ENCODE data around the gene CNTNAP5. TPM values are rescaled to one million over a fixed set of nuclear protein-coding genes. Genes with fewer than 3 reads are reported as not detected.

Gene CNTNAP5
- total RNA-seq, 1 donor from 2014 or later, result not detected

GRCh38 chr2:124662946-124663644, 638.0 kb downstream of the CNTNAP5 start:
- no peak overlapping the region for H3K4me3 ChIP-seq (ENCODE audit: low read depth, low read length)
- no peak for DNase-seq (ENCODE audit: low read depth)
- H3K36me3 ChIP-seq (ENCODE audit: control insufficient read depth, insufficient read depth, low read length), result no peaks in the 10 kb centered on the region
- TF ChIP-seq CTCF (IDR thresholded peaks at IDR 0.05; ENCODE audit: insufficient read depth, low read length, poor library complexity, severe bottlenecking), result no peak
- H3K27me3 ChIP-seq (ENCODE audit: control insufficient read depth, insufficient read depth, low read length), result no peaks in the 10 kb centered on the region

- no peaks in the 10 kb centered on the region for H3K27me3 ChIP-seq (ENCODE audit: control insufficient read depth, insufficient read depth, low read length)
- no peak for TF ChIP-seq CTCF (IDR thresholded peaks at IDR 0.05; ENCODE audit: insufficient read depth, low read length, poor library complexity, severe bottlenecking)
- H3K4me3 ChIP-seq (ENCODE audit: low read depth, low read length), result no peak overlapping the region
- H3K36me3 ChIP-seq (ENCODE audit: control insufficient read depth, insufficient read depth, low read length), result no peaks in the 10 kb centered on the region
- DNase-seq (ENCODE audit: low read depth), result no peak
These were observed 638.5 kb downstream of the CNTNAP5 start for GRCh38 chr2:124663645-124663997.

- Histone ChIP-seq H3K4me3 (ENCODE audit: low read depth, low read length) (no peak overlapping the region), H3K27me3 (ENCODE audit: control insufficient read depth, insufficient read depth, low read length) (no peaks in the 10 kb centered on the region), H3K36me3 (ENCODE audit: control insufficient read depth, insufficient read depth, low read length) (no peaks in the 10 kb centered on the region)
- TF ChIP-seq CTCF (IDR thresholded peaks at IDR 0.05; ENCODE audit: insufficient read depth, low read length, poor library complexity, severe bottlenecking), result no peak
- DNase-seq (ENCODE audit: low read depth), result no peak
These were observed 639.3 kb downstream of the CNTNAP5 start for GRCh38 chr2:124664363-124664762.

- Histone ChIP-seq H3K36me3 (ENCODE audit: control insufficient read depth, insufficient read depth, low read length) (no peaks in the 10 kb centered on the region), H3K27me3 (ENCODE audit: control insufficient read depth, insufficient read depth, low read length) (no peaks in the 10 kb centered on the region), H3K4me3 (ENCODE audit: low read depth, low read length) (no peak overlapping the region)
- TF ChIP-seq CTCF (IDR thresholded peaks at IDR 0.05; ENCODE audit: insufficient read depth, low read length, poor library complexity, severe bottlenecking), result no peak
- no peak for DNase-seq (ENCODE audit: low read depth)
These were observed 641.9 kb downstream of the CNTNAP5 start for GRCh38 chr2:124666976-124667375.

- Histone ChIP-seq H3K27me3 (ENCODE audit: control insufficient read depth, insufficient read depth, low read length) (no peaks in the 10 kb centered on the region), H3K4me3 (ENCODE audit: low read depth, low read length) (no peak overlapping the region), H3K36me3 (ENCODE audit: control insufficient read depth, insufficient read depth, low read length) (no peaks in the 10 kb centered on the region)
- no peak for DNase-seq (ENCODE audit: low read depth)
- no peak for TF ChIP-seq CTCF (IDR thresholded peaks at IDR 0.05; ENCODE audit: insufficient read depth, low read length, poor library complexity, severe bottlenecking)
These were observed 643.1 kb downstream of the CNTNAP5 start for GRCh38 chr2:124668161-124668560.

- no peaks in the 10 kb centered on the region for H3K36me3 ChIP-seq (ENCODE audit: control insufficient read depth, insufficient read depth, low read length)
- DNase-seq (ENCODE audit: low read depth), result no peak
- TF ChIP-seq CTCF (IDR thresholded peaks at IDR 0.05; ENCODE audit: insufficient read depth, low read length, poor library complexity, severe bottlenecking), result no peak
These were observed 645.1 kb downstream of the CNTNAP5 start for GRCh38 chr2:124670187-124670586.

More at GRCh38 chr2:124670187-124670586, 645.1 kb downstream of the CNTNAP5 start:
- Histone ChIP-seq H3K27me3 (ENCODE audit: control insufficient read depth, insufficient read depth, low read length) (no peaks in the 10 kb centered on the region), H3K4me3 (ENCODE audit: low read depth, low read length) (no peak overlapping the region)

All from kidney epithelial cell (primary cell).